Activated T-cell treated with anti-CD3 and anti-CD28 coated beads for 1 hour (primary cell): ENCODE data around the gene CD151.

ENCODE experiments used
- DNase-seq: peaks from one replicate; pipeline ENCODE4 v3.0.0-alpha.2; 2020; ENCODE audit warnings: low read depth

Gene CD151

GRCh38 chr11:871472-871871 lies 38.7 kb downstream of the CD151 start:
- no peak for DNase-seq

GRCh38 chr11:872799-873198 lies 40.0 kb downstream of the CD151 start:
- DNase-seq: no peak

- no peak for DNase-seq
These were observed 41.0 kb downstream of the CD151 start for GRCh38 chr11:873706-874105.

- no peak for DNase-seq
These were observed 42.5 kb downstream of the CD151 start for GRCh38 chr11:875203-875602.

- DNase-seq: no peak
These were observed 43.1 kb downstream of the CD151 start for GRCh38 chr11:875769-876301.

GRCh38 chr11:876545-876944 lies 43.8 kb downstream of the CD151 start:
- no peak for DNase-seq

GRCh38 chr11:877565-877964 lies 44.8 kb downstream of the CD151 start:
- no peak for DNase-seq

- DNase-seq: no peak
These were observed 47.7 kb downstream of the CD151 start for GRCh38 chr11:880447-880846.

GRCh38 chr11:882596-882995 lies 49.8 kb downstream of the CD151 start:
- no peak for DNase-seq

GRCh38 chr11:883527-883926 lies 50.8 kb downstream of the CD151 start:
- no peak for DNase-seq

GRCh38 chr11:884578-885070 lies 51.9 kb downstream of the CD151 start:
- no peak for DNase-seq

- no peak for DNase-seq
These were observed 53.8 kb downstream of the CD151 start for GRCh38 chr11:886568-886967.

- no peak for DNase-seq
These were observed 54.8 kb downstream of the CD151 start for GRCh38 chr11:887589-887988.
